GM23338 (cell line): ENCODE measurements around the gene PNPLA7.

Experiments
- CREB1 ChIP-seq: fragments of 250-450 bp; sonication (Bioruptor Pico); IDR thresholded peaks from 2 replicates; pipeline ENCODE4 v1.5.0; 2020; ENCODE audit warnings: low read depth, mild to moderate bottlenecking, moderate library complexity
- EZH2 ChIP-seq: fragments of 200-600 bp; sonication (generic); IDR thresholded peaks from one replicate; pipeline ENCODE4 v1.8.0; 2017; ENCODE audit warnings: antibody characterized with exemption, mild to moderate bottlenecking, low read depth; ENCODE audit not compliant: unreplicated experiment
- EZH2phosphoT487 ChIP-seq: fragments of 200-600 bp; sonication (generic); IDR thresholded peaks from one replicate; pipeline ENCODE4 v1.8.1; 2018; ENCODE audit warnings: antibody characterized with exemption; ENCODE audit not compliant: unreplicated experiment
- JUNB ChIP-seq: IDR thresholded peaks from one replicate; pipeline ENCODE4 v1.6.1; 2016; ENCODE audit warnings: antibody characterized with exemption; ENCODE audit not compliant: unreplicated experiment
- POLR2AphosphoS5 ChIP-seq: IDR thresholded peaks from 2 replicates; pipeline ENCODE4 v1.6.1; 2016; ENCODE audit warnings: antibody characterized with exemption, low read depth
- STAT1 ChIP-seq: IDR thresholded peaks from one replicate; pipeline ENCODE4 v1.6.1; 2016; ENCODE audit warnings: antibody characterized with exemption; ENCODE audit not compliant: unreplicated experiment
- ZNF331 ChIP-seq: fragments of 250-450 bp; sonication (Bioruptor Pico); IDR thresholded peaks from 2 replicates; pipeline ENCODE4 v1.5.0; 2020; ENCODE audit warnings: low read depth, mild to moderate bottlenecking, moderate library complexity
- TF ChIP-seq, protein P1 (sequence below), 2 experiments: fragments of 200-600 bp in 1 of 2; sonication (generic) in 1 of 2; conservative IDR thresholded peaks; 2 replicates each; pipeline versions ENCODE4 v1.5.1 to v1.6.1; 2016 to 2017; ENCODE audit warnings: antibody characterized with exemption in 2 of 2, low read depth in 2 of 2, mild to moderate bottlenecking in 2 of 2, moderate library complexity in 1 of 2
- TF ChIP-seq, protein P2 (sequence below): IDR thresholded peaks from one replicate; pipeline ENCODE4 v1.6.1; 2018; ENCODE audit warnings: antibody characterized with exemption; ENCODE audit not compliant: unreplicated experiment
- TF ChIP-seq, protein P3 (sequence below): IDR thresholded peaks from 2 replicates; pipeline ENCODE4 v1.6.1; 2016; ENCODE audit warnings: antibody characterized with exemption

DNA sequence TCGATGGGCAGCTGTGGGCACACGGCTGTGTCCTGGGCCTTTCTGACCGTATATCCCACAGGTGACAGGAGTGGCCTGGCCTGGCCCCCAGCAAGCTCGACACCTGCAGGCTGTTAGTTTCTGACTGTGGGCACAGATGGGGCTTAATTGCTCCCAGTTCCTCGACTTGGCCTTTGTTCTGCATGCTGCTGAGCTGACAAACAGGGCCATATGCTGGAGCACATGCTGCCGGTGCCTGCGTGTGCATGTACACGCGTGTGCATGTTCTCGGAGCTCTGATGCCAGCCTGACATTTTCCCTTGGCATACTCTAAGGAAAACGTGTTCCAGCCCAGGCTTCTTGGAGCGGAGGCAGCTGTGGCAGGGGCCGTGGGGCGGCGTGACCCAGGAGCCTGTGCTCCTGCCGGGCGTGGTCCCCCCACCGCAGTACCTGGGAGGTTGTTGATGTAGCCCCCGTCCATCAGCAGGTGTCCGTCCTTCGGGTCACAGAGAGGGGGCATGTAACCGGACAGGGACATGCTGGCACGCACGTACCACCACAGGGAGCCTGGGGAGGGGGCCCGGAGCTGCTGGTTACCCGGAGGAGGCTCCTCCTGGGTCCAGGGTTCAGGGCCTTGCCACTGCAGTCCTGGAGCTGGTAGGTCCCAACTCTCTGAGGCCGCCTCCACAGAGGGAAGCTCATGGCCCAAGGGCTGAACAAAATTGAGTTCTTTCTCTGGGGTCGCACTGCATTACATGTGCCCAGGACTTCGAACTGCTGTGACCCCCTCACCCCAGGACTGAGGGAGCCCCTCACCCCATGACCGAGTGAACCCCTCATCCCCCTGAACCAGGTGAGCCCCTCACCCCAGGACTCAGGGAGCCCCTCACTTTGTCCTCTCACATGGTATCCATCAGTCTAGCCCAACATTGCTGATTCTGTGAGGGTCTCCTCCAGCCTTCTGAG, 86.9 kb downstream of the PNPLA7 start:
- TF ChIP-seq EZH2phosphoT487, result no peak
- no peak for TF ChIP-seq EZH2
- TF ChIP-seq, protein P1, sequence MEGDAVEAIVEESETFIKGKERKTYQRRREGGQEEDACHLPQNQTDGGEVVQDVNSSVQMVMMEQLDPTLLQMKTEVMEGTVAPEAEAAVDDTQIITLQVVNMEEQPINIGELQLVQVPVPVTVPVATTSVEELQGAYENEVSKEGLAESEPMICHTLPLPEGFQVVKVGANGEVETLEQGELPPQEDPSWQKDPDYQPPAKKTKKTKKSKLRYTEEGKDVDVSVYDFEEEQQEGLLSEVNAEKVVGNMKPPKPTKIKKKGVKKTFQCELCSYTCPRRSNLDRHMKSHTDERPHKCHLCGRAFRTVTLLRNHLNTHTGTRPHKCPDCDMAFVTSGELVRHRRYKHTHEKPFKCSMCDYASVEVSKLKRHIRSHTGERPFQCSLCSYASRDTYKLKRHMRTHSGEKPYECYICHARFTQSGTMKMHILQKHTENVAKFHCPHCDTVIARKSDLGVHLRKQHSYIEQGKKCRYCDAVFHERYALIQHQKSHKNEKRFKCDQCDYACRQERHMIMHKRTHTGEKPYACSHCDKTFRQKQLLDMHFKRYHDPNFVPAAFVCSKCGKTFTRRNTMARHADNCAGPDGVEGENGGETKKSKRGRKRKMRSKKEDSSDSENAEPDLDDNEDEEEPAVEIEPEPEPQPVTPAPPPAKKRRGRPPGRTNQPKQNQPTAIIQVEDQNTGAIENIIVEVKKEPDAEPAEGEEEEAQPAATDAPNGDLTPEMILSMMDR (conservative IDR thresholded peaks at IDR 0.05; ENCODE audit: low read depth in 2 of 2), result no peak
- no peak for TF ChIP-seq POLR2AphosphoS5
- TF ChIP-seq, protein P2, sequence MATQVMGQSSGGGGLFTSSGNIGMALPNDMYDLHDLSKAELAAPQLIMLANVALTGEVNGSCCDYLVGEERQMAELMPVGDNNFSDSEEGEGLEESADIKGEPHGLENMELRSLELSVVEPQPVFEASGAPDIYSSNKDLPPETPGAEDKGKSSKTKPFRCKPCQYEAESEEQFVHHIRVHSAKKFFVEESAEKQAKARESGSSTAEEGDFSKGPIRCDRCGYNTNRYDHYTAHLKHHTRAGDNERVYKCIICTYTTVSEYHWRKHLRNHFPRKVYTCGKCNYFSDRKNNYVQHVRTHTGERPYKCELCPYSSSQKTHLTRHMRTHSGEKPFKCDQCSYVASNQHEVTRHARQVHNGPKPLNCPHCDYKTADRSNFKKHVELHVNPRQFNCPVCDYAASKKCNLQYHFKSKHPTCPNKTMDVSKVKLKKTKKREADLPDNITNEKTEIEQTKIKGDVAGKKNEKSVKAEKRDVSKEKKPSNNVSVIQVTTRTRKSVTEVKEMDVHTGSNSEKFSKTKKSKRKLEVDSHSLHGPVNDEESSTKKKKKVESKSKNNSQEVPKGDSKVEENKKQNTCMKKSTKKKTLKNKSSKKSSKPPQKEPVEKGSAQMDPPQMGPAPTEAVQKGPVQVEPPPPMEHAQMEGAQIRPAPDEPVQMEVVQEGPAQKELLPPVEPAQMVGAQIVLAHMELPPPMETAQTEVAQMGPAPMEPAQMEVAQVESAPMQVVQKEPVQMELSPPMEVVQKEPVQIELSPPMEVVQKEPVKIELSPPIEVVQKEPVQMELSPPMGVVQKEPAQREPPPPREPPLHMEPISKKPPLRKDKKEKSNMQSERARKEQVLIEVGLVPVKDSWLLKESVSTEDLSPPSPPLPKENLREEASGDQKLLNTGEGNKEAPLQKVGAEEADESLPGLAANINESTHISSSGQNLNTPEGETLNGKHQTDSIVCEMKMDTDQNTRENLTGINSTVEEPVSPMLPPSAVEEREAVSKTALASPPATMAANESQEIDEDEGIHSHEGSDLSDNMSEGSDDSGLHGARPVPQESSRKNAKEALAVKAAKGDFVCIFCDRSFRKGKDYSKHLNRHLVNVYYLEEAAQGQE, result no peak
- TF ChIP-seq, protein P3, sequence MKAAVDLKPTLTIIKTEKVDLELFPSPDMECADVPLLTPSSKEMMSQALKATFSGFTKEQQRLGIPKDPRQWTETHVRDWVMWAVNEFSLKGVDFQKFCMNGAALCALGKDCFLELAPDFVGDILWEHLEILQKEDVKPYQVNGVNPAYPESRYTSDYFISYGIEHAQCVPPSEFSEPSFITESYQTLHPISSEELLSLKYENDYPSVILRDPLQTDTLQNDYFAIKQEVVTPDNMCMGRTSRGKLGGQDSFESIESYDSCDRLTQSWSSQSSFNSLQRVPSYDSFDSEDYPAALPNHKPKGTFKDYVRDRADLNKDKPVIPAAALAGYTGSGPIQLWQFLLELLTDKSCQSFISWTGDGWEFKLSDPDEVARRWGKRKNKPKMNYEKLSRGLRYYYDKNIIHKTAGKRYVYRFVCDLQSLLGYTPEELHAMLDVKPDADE, result no peak
- TF ChIP-seq CREB1 (CRISPR knock-in tag), result no peak
- TF ChIP-seq STAT1, result no peak
- no peak for TF ChIP-seq JUNB
- no peak for TF ChIP-seq ZNF331 (CRISPR knock-in tag)
